Measurements from ENCODE around the gene GABRA4.

GABRA4 gene

GRCh38 chr4:46931981-46932380 lies 61.4 kb downstream of the GABRA4 start (continued):
- TF ChIP-seq CSDC2 (CRISPR knock-in tag; IDR thresholded peaks at IDR 0.05) (no peak), ZNF565 (CRISPR knock-in tag; conservative IDR thresholded peaks at IDR 0.05; ENCODE audit: low read depth) (no peak), ZNF8 (CRISPR knock-in tag; IDR thresholded peaks at IDR 0.05) (no peak), TCF4 (CRISPR knock-in tag; IDR thresholded peaks at IDR 0.05; ENCODE audit: borderline replicate concordance) (no peak)

- ATAC-seq: no peak
Measured at GRCh38 chr4:46930891-46931290, 62.5 kb downstream of the GABRA4 start.

DNA sequence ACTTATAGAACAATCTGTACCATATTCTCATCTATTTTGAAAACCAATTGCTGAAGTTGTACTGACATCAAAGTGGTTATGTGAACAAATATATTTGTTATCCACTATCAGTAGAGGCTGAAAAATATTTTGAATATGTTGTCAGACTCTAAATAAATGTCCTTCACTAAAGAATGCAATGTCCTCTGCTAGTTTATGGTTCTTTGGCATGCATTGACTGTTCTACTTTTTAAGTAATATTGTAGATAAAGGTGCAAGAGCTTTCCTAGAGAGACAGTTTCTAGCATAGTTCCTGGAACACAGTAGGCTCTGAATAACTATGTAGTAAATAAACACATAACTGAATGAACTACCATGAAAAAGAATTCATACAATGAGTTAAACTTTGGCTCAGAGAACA lies 66.2 kb downstream of the GABRA4 start:
- ATAC-seq: no peak
- TF ChIP-seq, protein P1, sequence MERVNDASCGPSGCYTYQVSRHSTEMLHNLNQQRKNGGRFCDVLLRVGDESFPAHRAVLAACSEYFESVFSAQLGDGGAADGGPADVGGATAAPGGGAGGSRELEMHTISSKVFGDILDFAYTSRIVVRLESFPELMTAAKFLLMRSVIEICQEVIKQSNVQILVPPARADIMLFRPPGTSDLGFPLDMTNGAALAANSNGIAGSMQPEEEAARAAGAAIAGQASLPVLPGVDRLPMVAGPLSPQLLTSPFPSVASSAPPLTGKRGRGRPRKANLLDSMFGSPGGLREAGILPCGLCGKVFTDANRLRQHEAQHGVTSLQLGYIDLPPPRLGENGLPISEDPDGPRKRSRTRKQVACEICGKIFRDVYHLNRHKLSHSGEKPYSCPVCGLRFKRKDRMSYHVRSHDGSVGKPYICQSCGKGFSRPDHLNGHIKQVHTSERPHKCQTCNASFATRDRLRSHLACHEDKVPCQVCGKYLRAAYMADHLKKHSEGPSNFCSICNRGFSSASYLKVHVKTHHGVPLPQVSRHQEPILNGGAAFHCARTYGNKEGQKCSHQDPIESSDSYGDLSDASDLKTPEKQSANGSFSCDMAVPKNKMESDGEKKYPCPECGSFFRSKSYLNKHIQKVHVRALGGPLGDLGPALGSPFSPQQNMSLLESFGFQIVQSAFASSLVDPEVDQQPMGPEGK (CRISPR knock-in tag; IDR thresholded peaks at IDR 0.05; ENCODE audit: borderline replicate concordance): no peak
- TF ChIP-seq, protein P2, sequence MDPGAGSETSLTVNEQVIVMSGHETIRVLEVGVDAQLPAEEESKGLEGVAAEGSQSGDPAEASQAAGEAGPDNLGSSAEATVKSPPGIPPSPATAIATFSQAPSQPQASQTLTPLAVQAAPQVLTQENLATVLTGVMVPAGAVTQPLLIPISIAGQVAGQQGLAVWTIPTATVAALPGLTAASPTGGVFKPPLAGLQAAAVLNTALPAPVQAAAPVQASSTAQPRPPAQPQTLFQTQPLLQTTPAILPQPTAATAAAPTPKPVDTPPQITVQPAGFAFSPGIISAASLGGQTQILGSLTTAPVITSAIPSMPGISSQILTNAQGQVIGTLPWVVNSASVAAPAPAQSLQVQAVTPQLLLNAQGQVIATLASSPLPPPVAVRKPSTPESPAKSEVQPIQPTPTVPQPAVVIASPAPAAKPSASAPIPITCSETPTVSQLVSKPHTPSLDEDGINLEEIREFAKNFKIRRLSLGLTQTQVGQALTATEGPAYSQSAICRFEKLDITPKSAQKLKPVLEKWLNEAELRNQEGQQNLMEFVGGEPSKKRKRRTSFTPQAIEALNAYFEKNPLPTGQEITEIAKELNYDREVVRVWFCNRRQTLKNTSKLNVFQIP (CRISPR knock-in tag; IDR thresholded peaks at IDR 0.05; ENCODE audit: borderline replicate concordance, low read depth): no peak
- no peak for TF ChIP-seq ZNF8 (CRISPR knock-in tag; IDR thresholded peaks at IDR 0.05)
- TF ChIP-seq ZNF70 (CRISPR knock-in tag; IDR thresholded peaks at IDR 0.05): no peak
- no peak for TF ChIP-seq PPARA (CRISPR knock-in tag; IDR thresholded peaks at IDR 0.05; ENCODE audit: borderline replicate concordance)
- TF ChIP-seq TCF4 (CRISPR knock-in tag; IDR thresholded peaks at IDR 0.05; ENCODE audit: borderline replicate concordance): no peak

More at GRCh38 chr4:46930891-46931290, 62.5 kb downstream of the GABRA4 start:
- TF ChIP-seq ARNTL (CRISPR knock-in tag; IDR thresholded peaks at IDR 0.05; ENCODE audit: borderline replicate concordance, low read depth): no peak
- TF ChIP-seq ISL1 (CRISPR knock-in tag; IDR thresholded peaks at IDR 0.05): no peak
- TF ChIP-seq CSDC2 (CRISPR knock-in tag; IDR thresholded peaks at IDR 0.05): no peak
- no peak for TF ChIP-seq PPARA (CRISPR knock-in tag; IDR thresholded peaks at IDR 0.05; ENCODE audit: borderline replicate concordance)
- no peak for TF ChIP-seq ZC3H10 (CRISPR knock-in tag; IDR thresholded peaks at IDR 0.05)
- TF ChIP-seq, protein P3, sequence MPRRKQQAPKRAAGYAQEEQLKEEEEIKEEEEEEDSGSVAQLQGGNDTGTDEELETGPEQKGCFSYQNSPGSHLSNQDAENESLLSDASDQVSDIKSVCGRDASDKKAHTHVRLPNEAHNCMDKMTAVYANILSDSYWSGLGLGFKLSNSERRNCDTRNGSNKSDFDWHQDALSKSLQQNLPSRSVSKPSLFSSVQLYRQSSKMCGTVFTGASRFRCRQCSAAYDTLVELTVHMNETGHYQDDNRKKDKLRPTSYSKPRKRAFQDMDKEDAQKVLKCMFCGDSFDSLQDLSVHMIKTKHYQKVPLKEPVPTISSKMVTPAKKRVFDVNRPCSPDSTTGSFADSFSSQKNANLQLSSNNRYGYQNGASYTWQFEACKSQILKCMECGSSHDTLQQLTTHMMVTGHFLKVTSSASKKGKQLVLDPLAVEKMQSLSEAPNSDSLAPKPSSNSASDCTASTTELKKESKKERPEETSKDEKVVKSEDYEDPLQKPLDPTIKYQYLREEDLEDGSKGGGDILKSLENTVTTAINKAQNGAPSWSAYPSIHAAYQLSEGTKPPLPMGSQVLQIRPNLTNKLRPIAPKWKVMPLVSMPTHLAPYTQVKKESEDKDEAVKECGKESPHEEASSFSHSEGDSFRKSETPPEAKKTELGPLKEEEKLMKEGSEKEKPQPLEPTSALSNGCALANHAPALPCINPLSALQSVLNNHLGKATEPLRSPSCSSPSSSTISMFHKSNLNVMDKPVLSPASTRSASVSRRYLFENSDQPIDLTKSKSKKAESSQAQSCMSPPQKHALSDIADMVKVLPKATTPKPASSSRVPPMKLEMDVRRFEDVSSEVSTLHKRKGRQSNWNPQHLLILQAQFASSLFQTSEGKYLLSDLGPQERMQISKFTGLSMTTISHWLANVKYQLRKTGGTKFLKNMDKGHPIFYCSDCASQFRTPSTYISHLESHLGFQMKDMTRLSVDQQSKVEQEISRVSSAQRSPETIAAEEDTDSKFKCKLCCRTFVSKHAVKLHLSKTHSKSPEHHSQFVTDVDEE (CRISPR knock-in tag; IDR thresholded peaks at IDR 0.05): no peak
- TF ChIP-seq, protein P2 (CRISPR knock-in tag; IDR thresholded peaks at IDR 0.05; ENCODE audit: borderline replicate concordance, low read depth): no peak
- TF ChIP-seq CSRNP3 (CRISPR knock-in tag; IDR thresholded peaks at IDR 0.05): no peak
- TF ChIP-seq ZNF8 (CRISPR knock-in tag; IDR thresholded peaks at IDR 0.05): no peak
- no peak for TF ChIP-seq ZFP3 (CRISPR knock-in tag; IDR thresholded peaks at IDR 0.05)
- no peak for TF ChIP-seq ZFP30 (CRISPR knock-in tag; IDR thresholded peaks at IDR 0.05)
- no peak for TF ChIP-seq BACH2 (CRISPR knock-in tag; IDR thresholded peaks at IDR 0.05; ENCODE audit: borderline replicate concordance)
- no peak for TF ChIP-seq SNAI2 (CRISPR knock-in tag; IDR thresholded peaks at IDR 0.05)
- TF ChIP-seq ZNF565 (CRISPR knock-in tag; conservative IDR thresholded peaks at IDR 0.05; ENCODE audit: low read depth): no peak
- TF ChIP-seq, protein P1 (CRISPR knock-in tag; IDR thresholded peaks at IDR 0.05; ENCODE audit: borderline replicate concordance): no peak
- TF ChIP-seq OSR1 (CRISPR knock-in tag; IDR thresholded peaks at IDR 0.05): no peak
- TF ChIP-seq, protein P4, sequence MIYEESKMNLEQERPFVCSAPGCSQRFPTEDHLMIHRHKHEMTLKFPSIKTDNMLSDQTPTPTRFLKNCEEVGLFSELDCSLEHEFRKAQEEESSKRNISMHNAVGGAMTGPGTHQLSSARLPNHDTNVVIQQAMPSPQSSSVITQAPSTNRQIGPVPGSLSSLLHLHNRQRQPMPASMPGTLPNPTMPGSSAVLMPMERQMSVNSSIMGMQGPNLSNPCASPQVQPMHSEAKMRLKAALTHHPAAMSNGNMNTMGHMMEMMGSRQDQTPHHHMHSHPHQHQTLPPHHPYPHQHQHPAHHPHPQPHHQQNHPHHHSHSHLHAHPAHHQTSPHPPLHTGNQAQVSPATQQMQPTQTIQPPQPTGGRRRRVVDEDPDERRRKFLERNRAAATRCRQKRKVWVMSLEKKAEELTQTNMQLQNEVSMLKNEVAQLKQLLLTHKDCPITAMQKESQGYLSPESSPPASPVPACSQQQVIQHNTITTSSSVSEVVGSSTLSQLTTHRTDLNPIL (CRISPR knock-in tag; IDR thresholded peaks at IDR 0.05; ENCODE audit: low read depth): no peak

Measured in SK-N-SH treated with all-trans-retinoic acid at 6 μM for 48 hours (cell line).